ENCODE results near the gene FEN1. TPM values are rescaled to one million over a fixed set of nuclear protein-coding genes. Genes with fewer than 3 reads are reported as not detected.

Gene FEN1
- total RNA-seq, 2 experiments from 2014 or later: 141 to 150 TPM

DNA sequence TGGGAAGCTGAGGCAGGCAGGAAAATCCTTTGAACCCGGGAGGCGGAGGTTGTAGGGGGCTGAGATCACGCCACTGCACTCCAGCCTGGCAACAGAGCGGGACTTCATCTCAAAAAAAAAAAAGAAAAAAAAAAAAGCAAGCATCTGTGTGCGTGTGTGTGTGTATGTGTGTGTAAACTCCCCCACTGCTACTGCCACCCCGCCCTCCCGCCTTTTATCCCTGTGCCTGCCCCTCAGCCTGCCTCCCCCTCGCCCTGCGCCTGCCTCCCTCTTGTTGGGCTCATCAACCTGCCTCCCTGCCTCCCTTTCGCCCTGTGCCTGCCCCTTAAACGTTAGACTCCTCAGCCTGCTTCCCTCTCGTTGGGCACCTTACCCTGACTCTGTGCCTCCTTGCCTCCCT, 18.3 kb upstream of the FEN1 start:
- CTCF ChIA-PET: interaction anchor here (0.9 to 1.9 kb wide), 3 partner anchors 21 to 27 kb away, joined by 3 to 4 read pairs (median 4); no protein-coding TSS in a partner anchor
- H3K4me1 Mint-ChIP-seq: peaks cover 20% of the 10 kb centered on the region

DNA sequence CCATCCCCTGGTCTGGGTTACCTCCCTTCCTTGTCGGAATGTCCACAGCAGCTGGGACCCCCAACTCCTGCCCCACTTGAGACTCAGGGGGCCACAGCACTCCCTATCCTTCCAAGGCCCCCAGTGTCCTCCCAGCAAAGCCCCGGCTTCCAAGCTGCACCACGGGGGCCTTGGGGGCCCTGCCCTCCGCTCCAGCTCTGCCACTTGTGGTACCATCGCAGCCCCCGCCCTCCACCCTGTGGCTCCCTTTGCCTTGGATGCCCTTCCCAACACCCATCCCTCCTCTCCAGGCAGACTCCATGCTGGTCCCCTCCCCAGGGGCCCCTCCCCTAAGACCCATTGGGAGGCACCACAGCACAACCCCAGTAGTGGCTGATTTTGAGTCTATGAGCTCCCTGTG, 17.6 kb upstream of the FEN1 start:
- no peaks in the 10 kb centered on the region for H3K36me3 Mint-ChIP-seq
- no peak for ATAC-seq
- CTCF ChIA-PET: interaction anchor here (0.9 to 2.1 kb wide), 5 partner anchors 22 to 28 kb away, joined by 4 to 6 read pairs (median 5); no protein-coding TSS in a partner anchor

More for the DNA sequence above, 18.3 kb upstream of the FEN1 start:
- Mint-ChIP-seq H3K36me3 (no peaks in the 10 kb centered on the region), H3K9me3 (ENCODE audit: low read depth) (no peaks in the 10 kb centered on the region), H3K27me3 (peaks cover 8% of the 10 kb centered on the region), H3K27ac (no peak overlapping the region), H3K4me3 (no peak overlapping the region)
- no peak for DNase-seq
- ATAC-seq: no peak

DNA sequence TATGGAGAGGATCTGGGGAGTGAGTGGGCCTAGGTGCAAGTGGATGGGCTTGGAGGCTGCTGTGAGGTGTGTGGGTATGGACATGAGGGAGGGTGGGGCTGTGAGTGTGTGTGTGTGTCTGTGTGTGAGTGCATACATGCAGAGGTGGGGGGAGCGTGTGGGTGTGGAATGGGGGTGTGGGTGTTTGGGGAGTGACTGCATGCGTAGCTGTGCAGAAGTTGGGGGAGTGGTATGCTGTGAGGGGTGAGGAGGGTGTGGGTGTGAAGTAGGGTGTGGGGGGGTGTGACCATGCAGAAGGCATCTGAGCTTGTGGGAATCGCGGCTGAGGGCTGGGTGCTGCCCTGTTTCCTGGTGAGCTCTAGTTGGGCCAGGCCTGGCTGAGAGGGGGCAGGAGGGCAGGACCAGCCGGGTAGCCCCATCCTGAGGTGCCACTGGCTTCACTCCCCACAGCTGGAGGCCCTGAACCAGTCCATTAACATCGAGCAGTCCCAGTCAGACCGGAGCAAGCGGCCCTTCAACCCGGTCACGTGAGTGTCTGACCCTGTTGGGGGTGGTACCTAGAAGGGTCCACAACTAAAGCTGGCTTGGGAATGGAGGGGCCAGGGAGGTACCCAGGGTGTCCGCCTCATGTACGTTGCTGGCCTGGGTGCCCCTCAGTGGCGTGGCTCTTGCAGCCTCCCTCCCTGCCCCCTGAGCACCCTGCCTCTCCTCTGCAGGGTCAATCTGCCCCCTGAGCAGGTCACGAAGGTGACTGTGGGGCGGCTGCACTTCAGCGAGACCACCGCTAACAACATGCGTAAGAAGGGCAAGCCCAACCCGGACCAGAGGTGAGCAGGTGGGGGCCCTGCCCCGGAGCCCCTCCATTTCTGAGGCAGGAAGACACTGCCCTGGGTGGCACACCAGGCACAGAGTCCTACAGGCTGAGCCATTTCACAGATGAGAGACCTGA, 16.8 kb upstream of the FEN1 start:
- peaks cover 8% of the 10 kb centered on the region for H3K27me3 Mint-ChIP-seq
- H3K27ac Mint-ChIP-seq: no peak overlapping the region
- DNase-seq (no peak), ATAC-seq (no peak)
- peaks cover 20% of the 10 kb centered on the region for H3K4me1 Mint-ChIP-seq
- no peaks in the 10 kb centered on the region for H3K9me3 Mint-ChIP-seq (ENCODE audit: low read depth)
- no peaks in the 10 kb centered on the region for H3K36me3 Mint-ChIP-seq
- CTCF ChIA-PET: interaction anchor here (0.9 to 2.1 kb wide), 4 partner anchors 23 to 29 kb away, joined by 4 to 6 read pairs (median 5); no protein-coding TSS in a partner anchor
- H3K4me3 Mint-ChIP-seq: no peak overlapping the region

More for the DNA sequence above, 17.6 kb upstream of the FEN1 start:
- Mint-ChIP-seq H3K9me3 (ENCODE audit: low read depth) (no peaks in the 10 kb centered on the region), H3K4me1 (peaks cover 20% of the 10 kb centered on the region), H3K4me3 (no peak overlapping the region), H3K27ac (no peak overlapping the region), H3K27me3 (peaks cover 8% of the 10 kb centered on the region)
- DNase-seq: no peak

DNA sequence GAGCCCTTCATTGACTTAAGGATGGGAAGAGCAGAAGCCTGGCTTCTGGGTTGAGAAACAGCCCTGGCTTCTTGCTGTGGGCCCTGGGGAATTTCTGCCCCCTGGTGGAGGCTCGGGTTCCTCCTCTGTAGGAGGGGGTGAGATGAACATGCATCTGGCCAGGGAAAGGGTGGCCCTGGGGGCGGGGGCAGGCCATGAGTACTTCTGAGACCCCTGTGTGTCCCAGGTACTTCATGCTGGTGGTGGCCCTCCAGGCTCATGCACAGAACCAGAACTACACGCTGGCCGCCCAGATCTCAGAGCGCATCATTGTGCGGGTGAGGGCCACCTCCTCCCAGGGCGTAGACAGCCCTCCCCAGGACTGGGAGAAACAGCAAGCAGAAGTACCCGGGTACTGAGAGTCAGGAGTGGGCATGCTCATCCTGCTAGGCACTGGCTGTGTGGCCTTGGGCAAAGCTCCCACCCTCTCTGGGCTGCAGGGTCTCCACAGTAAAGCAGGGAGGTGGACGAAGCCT, 16.1 kb upstream of the FEN1 start:
- peaks cover 8% of the 10 kb centered on the region for H3K27me3 Mint-ChIP-seq
- peaks cover 16% of the 10 kb centered on the region for H3K4me1 Mint-ChIP-seq
- CTCF ChIA-PET: interaction anchor here (1.5 to 2.1 kb wide), 2 partner anchors 21 to 29 kb away, joined by 4 to 6 read pairs; no protein-coding TSS in a partner anchor

DNA sequence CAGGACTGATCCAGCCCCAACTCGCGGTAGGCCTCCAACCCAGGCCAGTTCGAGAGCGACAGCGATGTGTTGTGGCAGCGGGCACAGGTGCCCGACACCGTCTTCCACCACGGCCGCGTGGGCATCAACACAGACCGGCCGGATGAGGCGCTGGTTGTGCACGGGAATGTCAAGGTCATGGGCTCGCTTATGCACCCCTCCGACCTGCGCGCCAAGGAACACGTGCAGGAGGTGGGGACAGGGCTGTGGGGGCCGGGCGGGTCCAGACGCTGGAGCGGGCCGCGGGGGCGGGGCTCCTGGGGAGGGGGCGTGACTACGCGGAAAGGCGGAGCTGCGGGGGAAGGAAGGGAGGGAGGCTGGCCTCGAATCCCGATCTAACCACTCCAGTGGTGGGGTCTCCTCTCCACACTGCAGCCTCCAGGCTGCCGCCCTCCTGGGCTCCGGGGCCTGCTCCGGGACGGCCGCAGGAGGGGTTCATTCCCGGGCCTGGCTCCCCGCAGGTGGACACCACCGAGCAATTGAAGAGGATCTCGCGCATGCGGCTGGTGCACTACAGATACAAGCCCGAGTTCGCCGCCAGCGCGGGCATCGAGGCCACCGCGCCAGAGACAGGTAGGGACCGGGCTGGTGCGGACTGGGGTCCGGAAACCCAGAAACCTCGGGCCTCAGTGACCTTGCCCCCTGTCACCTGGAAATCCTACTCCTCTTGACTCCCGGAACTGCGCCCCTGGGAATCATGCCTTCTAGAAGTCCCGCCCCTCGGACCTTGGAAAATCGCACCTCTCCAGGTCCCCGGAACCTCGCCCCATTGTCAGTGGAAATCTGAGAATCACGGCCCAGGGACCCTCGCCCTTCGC, 15.2 kb upstream of the FEN1 start:
- ATAC-seq: peak; percentile 68
- no peak overlapping the region for H3K4me3 Mint-ChIP-seq
- no peak overlapping the region for H3K27ac Mint-ChIP-seq
- DNase-seq: peak; percentile 68
- H3K36me3 Mint-ChIP-seq: no peaks in the 10 kb centered on the region
- H3K9me3 Mint-ChIP-seq (ENCODE audit: low read depth): no peaks in the 10 kb centered on the region
- H3K4me1 Mint-ChIP-seq: peaks cover 15% of the 10 kb centered on the region
- CTCF ChIA-PET: interaction anchor here (1.5 kb wide), 1 partner anchor 20 kb away, joined by 4 read pairs; no protein-coding TSS in a partner anchor
- peaks cover 8% of the 10 kb centered on the region for H3K27me3 Mint-ChIP-seq

More for the DNA sequence above, 16.1 kb upstream of the FEN1 start:
- H3K27ac Mint-ChIP-seq: no peak overlapping the region
- no peak overlapping the region for H3K4me3 Mint-ChIP-seq
- H3K9me3 Mint-ChIP-seq (ENCODE audit: low read depth): no peaks in the 10 kb centered on the region
- peak; percentile 70 for ATAC-seq
- peak; percentile 83 for DNase-seq
- H3K36me3 Mint-ChIP-seq: no peaks in the 10 kb centered on the region

DNA sequence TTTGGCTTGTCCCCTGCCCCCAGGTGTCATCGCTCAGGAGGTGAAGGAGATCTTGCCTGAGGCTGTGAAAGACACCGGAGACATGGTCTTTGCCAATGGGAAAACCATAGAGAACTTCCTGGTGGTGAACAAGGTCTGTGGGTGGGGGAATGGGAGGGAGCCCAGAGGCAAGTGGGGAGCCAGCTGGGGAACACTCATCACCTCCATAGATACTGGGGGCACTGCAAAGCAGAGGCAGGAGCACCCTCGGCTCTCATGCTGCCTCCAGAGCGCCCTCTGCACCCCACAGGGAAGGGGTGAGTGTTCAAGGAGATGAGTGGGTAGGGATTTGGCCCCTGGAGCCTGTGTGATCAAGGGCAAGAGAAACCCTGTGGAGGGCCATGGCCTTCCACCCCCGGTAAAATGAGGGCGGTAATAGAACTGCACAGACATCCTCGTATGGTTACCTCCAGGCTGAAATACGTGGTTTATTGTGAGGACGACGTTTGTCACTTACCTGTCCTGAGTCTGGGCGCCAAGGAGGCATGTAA, 14.3 kb upstream of the FEN1 start:
- Mint-ChIP-seq H3K36me3 (no peaks in the 10 kb centered on the region), H3K4me1 (peaks cover 10% of the 10 kb centered on the region), H3K9me3 (ENCODE audit: low read depth) (no peaks in the 10 kb centered on the region), H3K4me3 (no peak overlapping the region), H3K27ac (no peak overlapping the region), H3K27me3 (peaks cover 8% of the 10 kb centered on the region)
- CTCF ChIA-PET: interaction anchor here (1.3 kb wide), 1 partner anchor 45 kb away, joined by 4 read pairs; no protein-coding TSS in a partner anchor
- DNase-seq (no peak), ATAC-seq (no peak)

DNA sequence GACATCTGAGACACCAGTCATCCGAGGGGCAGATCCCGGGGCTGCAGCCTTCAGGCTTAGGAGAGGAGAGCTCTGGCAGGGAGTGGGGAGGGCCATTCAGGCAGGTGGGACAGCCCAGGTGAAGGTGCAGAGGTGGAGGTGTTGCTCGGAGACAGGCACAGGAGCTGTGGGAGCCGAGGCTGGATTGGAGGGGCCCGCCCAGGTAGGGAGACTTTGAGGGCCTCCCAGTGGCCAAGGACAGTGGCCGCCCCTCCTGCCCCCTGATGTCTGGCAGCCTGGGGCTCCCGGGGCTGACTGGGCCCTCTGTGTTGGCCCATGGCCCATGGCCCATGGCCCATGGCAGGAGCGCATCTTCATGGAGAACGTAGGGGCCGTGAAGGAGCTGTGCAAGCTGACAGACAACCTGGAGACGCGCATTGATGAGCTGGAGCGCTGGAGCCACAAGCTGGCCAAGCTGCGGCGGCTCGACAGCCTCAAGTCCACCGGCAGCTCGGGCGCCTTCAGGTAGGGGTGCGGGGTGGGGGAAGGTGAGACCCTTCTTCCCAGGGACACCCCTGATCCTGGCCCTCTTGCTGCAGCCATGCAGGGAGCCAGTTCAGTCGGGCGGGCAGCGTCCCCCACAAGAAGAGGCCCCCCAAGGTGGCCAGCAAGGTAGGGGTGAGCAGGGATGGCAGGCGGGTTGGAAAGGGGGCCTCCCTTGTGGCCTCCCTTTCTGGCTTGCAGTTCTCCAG, 13.6 kb upstream of the FEN1 start:
- H3K4me1 Mint-ChIP-seq: peaks cover 10% of the 10 kb centered on the region
- H3K27me3 Mint-ChIP-seq: peaks cover 8% of the 10 kb centered on the region
- CTCF ChIA-PET: interaction anchor here (1.3 kb wide), 2 partner anchors 46 to 303 kb away, joined by 3 to 4 read pairs; no protein-coding TSS in a partner anchor
- DNase-seq: no peak
- no peak for ATAC-seq
- no peaks in the 10 kb centered on the region for H3K9me3 Mint-ChIP-seq (ENCODE audit: low read depth)
- no peak overlapping the region for H3K4me3 Mint-ChIP-seq
- H3K27ac Mint-ChIP-seq: no peak overlapping the region
- H3K36me3 Mint-ChIP-seq: no peaks in the 10 kb centered on the region

DNA sequence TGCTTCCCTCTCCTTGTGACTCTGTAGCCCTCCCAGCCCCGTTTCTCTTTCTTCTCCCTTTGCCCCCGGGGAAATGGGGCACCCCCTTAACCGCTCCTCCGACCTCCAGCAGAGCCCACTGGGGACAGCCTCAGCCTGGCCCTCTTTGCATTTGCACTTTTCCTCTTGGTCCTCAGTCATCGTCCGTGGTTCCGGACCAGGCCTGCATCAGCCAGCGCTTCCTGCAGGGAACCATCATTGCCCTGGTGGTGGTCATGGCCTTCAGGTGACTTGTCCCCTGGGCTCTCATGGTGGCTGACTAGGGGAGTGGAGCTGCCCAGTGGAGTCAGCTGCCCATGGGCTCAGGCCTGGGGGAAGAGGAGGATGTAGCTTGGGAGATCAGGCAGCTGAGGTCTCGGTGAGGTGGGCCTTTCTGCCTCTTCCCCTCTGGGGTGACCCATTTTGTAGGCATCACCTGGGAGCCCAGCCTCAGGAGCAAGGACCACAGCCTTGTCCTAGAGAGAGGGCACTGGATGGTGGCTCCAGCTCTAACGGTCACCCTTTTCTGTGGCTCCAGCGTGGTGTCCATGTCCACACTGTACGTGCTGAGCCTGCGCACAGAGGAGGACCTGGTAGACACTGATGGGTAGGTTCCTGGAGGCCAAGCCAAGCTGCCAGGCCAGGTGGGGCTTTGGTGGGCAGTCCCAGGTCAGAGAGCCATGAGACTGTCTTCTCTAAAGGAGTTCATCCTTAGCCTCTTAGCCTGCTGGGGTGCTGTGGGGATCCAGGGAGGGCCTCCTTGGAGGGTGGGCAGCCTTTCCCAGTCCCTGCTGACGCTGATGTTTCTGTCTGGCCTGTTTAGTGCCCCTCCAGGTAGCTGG, 12.8 kb upstream of the FEN1 start:
- no peak overlapping the region for H3K27ac Mint-ChIP-seq
- CTCF ChIA-PET: interaction anchor here (1.2 to 3.2 kb wide), 4 partner anchors 18 to 302 kb away, joined by 3 to 11 read pairs (median 4); no protein-coding TSS in a partner anchor
- H3K4me1 Mint-ChIP-seq: peaks cover 10% of the 10 kb centered on the region
- no peaks in the 10 kb centered on the region for H3K36me3 Mint-ChIP-seq
- no peaks in the 10 kb centered on the region for H3K9me3 Mint-ChIP-seq (ENCODE audit: low read depth)
- DNase-seq (no peak), ATAC-seq (no peak)
- H3K4me3 Mint-ChIP-seq: no peak overlapping the region
- peaks cover 8% of the 10 kb centered on the region for H3K27me3 Mint-ChIP-seq

DNA sequence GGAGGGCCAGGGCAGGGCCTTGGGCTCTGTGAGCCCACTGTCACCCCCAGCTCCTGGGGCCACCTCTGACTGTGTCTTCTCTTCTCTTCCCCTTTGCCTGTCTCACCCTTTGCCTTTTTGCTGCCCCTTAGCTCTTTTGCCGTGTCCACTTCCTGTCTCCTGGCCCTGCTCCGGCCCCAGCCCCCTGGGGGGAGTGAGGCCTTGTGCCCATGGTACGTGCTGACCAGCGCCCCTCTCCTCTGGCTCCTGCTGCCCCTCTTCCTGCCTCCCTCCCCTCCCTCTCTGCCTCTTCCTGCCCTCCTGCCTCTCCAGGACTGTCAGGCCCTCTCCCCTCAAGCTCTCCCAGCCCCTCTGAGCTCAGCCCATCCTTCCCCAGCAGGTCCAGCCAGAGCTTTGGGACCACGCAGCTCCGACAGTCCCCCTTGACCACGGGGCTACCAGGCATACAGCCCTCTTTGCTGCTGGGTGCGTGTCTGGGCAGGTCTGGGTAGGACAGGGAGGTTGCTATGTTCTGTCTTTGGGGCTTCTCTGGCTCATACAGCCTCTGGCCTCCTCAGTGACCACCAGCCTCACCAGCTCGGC, 12.0 kb upstream of the FEN1 start:
- DNase-seq: no peak
- Mint-ChIP-seq H3K9me3 (ENCODE audit: low read depth) (no peaks in the 10 kb centered on the region), H3K36me3 (no peaks in the 10 kb centered on the region), H3K4me3 (no peak overlapping the region), H3K4me1 (peaks cover 10% of the 10 kb centered on the region), H3K27me3 (peaks cover 8% of the 10 kb centered on the region), H3K27ac (no peak overlapping the region)
- ATAC-seq: no peak
- CTCF ChIA-PET: interaction anchor here (1.2 to 3.2 kb wide), 3 partner anchors 9 to 33 kb away, joined by 3 to 11 read pairs (median 5); no protein-coding TSS in a partner anchor

DNA sequence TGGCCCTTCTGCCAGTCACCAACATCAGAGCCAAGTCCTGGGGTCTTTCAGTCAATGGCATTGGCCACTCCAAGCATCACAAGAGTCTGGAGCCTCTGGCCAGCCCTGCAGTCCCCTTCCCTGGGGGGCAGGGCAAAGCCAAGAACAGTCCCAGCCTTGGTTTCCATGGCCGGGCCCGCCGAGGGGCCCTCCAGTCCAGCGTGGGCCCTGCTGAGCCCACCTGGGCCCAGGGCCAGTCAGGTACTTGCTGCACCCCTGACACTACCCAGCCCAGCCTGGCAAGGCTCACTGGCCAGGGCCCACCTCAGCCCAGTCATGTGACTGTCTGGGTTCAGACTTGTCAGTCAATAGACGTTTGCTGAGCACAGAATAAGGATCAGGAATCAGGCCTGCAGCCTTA, 11.1 kb upstream of the FEN1 start:
- Mint-ChIP-seq H3K27me3 (peaks cover 5% of the 10 kb centered on the region), H3K36me3 (no peaks in the 10 kb centered on the region), H3K27ac (no peak overlapping the region), H3K4me1 (peaks cover 8% of the 10 kb centered on the region), H3K4me3 (no peak overlapping the region), H3K9me3 (ENCODE audit: low read depth) (no peaks in the 10 kb centered on the region)
- ATAC-seq (no peak), DNase-seq (no peak)
- CTCF ChIA-PET: interaction anchor here (0.9 to 3.2 kb wide), 4 partner anchors 8 to 34 kb away, joined by 3 to 11 read pairs (median 4); no protein-coding TSS in a partner anchor

DNA sequence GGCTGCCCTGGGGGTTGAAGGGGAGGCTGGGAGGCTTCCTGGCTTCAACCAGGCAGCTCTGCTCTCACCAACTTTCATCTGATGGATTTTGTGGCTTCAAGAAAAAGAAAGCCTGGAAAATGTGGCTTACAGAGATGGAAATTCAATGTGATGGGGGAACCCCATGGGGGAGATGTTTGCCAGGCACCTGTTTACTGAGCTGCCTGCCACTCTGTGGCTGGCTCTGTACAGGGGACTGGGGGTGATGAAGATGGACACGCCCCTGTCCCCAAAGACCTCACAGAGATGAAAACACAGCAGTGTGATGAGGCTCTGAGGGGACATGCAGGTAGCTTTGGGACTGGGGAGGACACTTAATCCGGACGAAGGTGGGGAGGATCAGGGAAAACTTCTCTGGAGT, 10.4 kb upstream of the FEN1 start:
- Mint-ChIP-seq H3K27ac (no peak overlapping the region), H3K4me3 (no peak overlapping the region), H3K9me3 (ENCODE audit: low read depth) (no peaks in the 10 kb centered on the region), H3K4me1 (peaks cover 4% of the 10 kb centered on the region), H3K36me3 (no peaks in the 10 kb centered on the region), H3K27me3 (peaks cover 4% of the 10 kb centered on the region)
- no peak for ATAC-seq
- CTCF ChIA-PET: interaction anchor here (0.9 to 3.2 kb wide), 3 partner anchors 30 to 35 kb away, joined by 3 to 11 read pairs (median 3); no protein-coding TSS in a partner anchor
- DNase-seq: no peak

Data from activated CD8-positive, alpha-beta memory T cell treated with anti-CD3 and anti-CD28 coated beads, Interleukin-2, amount 10 ng/mL, durations not matched to agents 7 days and 5 days (primary cell).